Stomach (tissue), 4 donors: ENCODE measurements around the gene COL9A3.

Experiments used
- CTCF ChIP-seq, 7 experiments: fragments of 450-650 bp in 4 of 7; fragments of 200-600 bp in 3 of 7; sonication (generic) in 3 of 7; IDR thresholded peaks; one replicate each; pipeline ENCODE4 v1.5.1; 2016 to 2019; ENCODE audit warnings: antibody characterized with exemption in 7 of 7, control low read depth in 2 of 7, mild to moderate bottlenecking in 1 of 7
- POLR2AphosphoS5 ChIP-seq, 3 donors: sonication (generic); formaldehyde crosslinking; IDR thresholded peaks; one replicate each; pipeline ENCODE4 v1.6.1; 2016; ENCODE audit warnings: antibody characterized with exemption in 3 of 3

DNA sequence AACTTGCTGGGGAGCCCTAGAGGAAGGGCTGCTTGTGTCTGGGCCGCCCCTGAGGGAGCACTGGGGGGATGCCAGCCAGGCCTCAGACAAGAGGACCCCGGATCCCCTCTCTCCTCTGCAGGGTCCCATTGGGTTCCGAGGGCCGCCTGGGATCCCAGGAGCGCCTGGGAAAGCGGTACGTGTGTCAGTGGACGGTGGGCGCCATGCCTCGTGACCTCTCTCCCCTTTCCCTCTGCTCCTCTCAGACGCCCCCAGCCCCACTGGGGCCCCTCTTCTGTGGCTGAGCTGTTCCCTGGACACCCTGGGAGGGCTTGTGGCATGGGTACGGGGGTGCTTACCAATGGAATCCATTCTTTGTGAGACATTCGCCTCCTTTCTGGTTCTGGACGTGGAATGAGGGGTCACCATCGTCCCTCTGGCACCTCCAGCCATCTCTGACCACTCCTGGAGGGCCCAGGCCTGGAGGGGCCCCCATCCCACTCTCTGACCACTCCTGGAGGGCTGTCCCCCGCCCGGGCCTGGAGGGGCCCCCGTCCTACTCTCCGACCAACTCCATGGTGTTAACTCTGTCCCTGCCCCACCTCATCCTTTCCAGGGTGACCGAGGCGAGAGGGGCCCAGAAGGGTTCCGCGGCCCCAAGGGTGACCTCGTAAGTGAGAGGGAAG lies 9.9 kb downstream of the COL9A3 start:
- TF ChIP-seq POLR2AphosphoS5 (IDR thresholded peaks at IDR 0.05) = no peak
- no peak for TF ChIP-seq CTCF (IDR thresholded peaks at IDR 0.05)
